Measurements from ENCODE around the gene PFKFB1.

PFKFB1 gene

GRCh38 chrX:54909941-54910340 lies 84.0 kb downstream of the PFKFB1 start:
- H3K27ac Mint-ChIP-seq = no peak overlapping the region
- H3K27me3 Mint-ChIP-seq = no peaks in the 10 kb centered on the region
- DNase-seq = no peak
- no peak for ATAC-seq
- no peak overlapping the region for H3K4me3 Mint-ChIP-seq
- no peaks in the 10 kb centered on the region for H3K4me1 Mint-ChIP-seq
- H3K9me3 Mint-ChIP-seq = peaks cover 4 to 7% of the 10 kb centered on the region in 2 donors

DNA sequence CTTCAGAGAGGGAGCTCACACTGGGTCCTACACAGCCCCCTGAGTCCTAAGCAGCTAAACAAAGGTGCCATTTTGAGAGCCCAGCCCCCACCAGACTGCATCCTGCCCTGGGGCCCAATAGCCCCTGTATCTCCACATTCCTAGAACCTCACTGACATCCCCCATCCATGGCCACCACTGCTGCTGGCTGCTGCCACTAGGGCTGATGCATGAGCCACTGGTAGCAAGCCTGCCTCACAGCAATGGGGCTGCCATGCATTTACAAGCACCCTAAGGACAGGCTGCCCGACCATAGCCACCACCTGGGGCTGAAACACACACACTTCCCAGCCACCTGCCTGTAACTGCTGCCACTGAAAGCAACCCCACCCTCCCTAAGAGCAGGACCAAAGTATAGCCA lies 99.8 kb downstream of the PFKFB1 start:
- Mint-ChIP-seq H3K27ac (no peak overlapping the region), H3K4me3 (no peak overlapping the region)
- ATAC-seq = no peak

GRCh38 chrX:54891573-54891972 lies 102.4 kb downstream of the PFKFB1 start:
- Mint-ChIP-seq H3K27me3 (peaks cover 15% of the 10 kb centered on the region), H3K9me3 (no peaks in the 10 kb centered on the region), H3K4me3 (no peak overlapping the region), H3K27ac (no peak overlapping the region), H3K4me1 (no peaks in the 10 kb centered on the region)
- DNase-seq = peak in 1 of 2 donors; percentile 10
- peak; percentile 58 for ATAC-seq

More for the DNA sequence above, 99.8 kb downstream of the PFKFB1 start:
- no peak for DNase-seq
- Mint-ChIP-seq H3K27me3 (no peaks in the 10 kb centered on the region), H3K4me1 (no peaks in the 10 kb centered on the region), H3K9me3 (no peaks in the 10 kb centered on the region)

DNA sequence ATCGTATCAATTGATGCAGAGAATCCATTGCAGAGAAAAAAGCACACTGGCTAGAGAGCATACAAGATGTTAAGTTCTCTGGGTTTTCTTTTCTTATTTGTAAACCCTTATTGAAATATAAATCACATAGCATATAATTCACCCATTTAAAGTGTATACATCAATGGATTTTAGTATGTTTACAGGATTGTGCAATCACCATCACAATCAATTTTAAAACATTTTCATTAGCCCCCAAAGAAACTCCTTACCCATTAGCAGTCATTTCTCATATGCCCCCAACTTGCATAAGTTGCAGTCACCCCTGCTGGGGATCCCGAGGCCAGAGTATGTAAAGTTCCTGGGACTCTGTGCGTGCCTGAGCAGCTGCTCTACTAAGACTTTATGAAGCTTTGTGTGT lies 108.2 kb downstream of the PFKFB1 start:
- Mint-ChIP-seq H3K27ac (no peak overlapping the region), H3K9me3 (no peaks in the 10 kb centered on the region), H3K4me1 (no peaks in the 10 kb centered on the region), H3K4me3 (no peak overlapping the region), H3K27me3 (peaks cover 15% of the 10 kb centered on the region)
- ATAC-seq (no peak), DNase-seq (no peak)
